DOHH2 (cell line): ENCODE measurements around the gene LYG1.

ENCODE experiments used
- CTCF ChIP-seq: fragments of 200-600 bp; sonication (generic); IDR thresholded peaks from one replicate; pipeline ENCODE4 v1.5.1; 2014; ENCODE audit warnings: antibody characterized with exemption, mild to moderate bottlenecking, low read depth, low read length; ENCODE audit not compliant: poor library complexity, severe bottlenecking
- EZH2phosphoT487 ChIP-seq: fragments of 200-600 bp; sonication (generic); IDR thresholded peaks from 2 replicates; pipeline ENCODE4 v1.6.1; 2017; ENCODE audit warnings: borderline replicate concordance, mild to moderate bottlenecking, antibody characterized with exemption, low read length, moderate library complexity, mixed read lengths

DNA sequence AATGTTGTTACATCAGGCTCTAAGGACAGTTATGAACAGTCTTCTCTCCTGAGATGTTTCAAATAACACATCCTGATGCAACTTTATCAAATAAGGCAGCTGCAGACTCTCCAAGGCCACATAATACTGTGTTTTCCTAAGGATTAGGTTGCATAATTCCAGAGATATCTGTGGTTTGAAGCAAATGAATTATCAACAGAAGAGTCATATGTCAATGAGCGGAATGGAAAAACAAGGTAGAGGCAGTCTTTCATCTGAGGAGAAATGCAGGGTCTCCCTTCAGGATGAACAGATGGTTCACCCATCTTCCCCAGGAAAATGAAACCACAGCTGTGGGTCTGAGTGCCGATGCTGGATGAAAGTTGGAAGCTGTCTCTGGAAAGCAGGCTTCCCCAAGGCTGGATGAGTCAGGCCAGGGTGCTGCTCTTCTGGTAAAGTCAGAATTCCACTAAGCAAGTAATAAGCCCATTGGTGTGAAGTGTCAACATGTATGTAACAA is 22.2 kb downstream of the LYG1 start:
- TF ChIP-seq CTCF (no peak), EZH2phosphoT487 (no peak)
